Measurements from ENCODE around the gene TTC7B.
"Not testable (repeated sequence)": the region's sequence is repeated elsewhere in the genome, so short reads cannot be mapped to it uniquely, and the experiment has no call there.

TTC7B gene, protein sequence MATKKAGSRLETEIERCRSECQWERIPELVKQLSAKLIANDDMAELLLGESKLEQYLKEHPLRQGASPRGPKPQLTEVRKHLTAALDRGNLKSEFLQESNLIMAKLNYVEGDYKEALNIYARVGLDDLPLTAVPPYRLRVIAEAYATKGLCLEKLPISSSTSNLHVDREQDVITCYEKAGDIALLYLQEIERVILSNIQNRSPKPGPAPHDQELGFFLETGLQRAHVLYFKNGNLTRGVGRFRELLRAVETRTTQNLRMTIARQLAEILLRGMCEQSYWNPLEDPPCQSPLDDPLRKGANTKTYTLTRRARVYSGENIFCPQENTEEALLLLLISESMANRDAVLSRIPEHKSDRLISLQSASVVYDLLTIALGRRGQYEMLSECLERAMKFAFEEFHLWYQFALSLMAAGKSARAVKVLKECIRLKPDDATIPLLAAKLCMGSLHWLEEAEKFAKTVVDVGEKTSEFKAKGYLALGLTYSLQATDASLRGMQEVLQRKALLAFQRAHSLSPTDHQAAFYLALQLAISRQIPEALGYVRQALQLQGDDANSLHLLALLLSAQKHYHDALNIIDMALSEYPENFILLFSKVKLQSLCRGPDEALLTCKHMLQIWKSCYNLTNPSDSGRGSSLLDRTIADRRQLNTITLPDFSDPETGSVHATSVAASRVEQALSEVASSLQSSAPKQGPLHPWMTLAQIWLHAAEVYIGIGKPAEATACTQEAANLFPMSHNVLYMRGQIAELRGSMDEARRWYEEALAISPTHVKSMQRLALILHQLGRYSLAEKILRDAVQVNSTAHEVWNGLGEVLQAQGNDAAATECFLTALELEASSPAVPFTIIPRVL

DNA sequence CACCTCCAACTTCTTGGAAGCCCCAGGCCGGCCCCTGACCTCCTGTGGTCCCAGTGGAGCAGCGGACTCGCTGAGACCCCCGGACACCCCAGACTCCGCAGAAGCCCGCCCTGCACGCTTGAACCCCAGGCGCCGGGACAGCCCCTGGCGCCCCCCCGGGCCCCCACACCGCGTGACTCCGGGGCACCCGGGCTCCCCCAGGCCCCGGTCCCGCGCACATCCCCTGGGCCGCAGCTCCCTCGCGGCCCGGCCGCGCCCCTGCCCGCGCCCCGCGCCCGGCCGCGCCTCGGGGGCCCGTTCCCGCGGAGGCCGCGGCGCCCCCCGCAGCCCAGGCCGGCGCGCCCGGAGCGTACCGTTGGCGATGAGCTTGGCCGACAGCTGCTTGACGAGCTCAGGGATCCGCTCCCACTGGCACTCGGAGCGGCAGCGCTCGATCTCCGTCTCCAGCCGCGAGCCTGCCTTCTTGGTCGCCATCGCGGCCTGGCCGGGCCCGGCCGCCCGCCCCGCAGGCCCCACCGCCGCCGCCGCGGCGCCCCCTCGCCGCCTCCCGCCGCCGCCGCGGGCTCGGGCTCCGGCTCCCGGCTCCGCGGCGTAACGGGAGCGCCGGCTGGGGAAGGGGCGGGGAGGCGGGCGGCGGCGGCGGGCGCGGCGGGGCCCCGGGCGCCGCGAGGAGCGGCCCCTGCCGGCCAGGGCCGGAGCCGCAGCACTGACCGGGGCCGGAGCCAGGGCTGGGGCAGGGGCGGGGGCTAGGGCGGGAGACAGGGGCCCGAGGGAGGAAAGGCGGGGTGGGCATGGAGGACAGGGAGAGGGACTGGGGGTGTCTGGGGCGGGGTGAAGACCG is at the start of gene TTC7B:
TSS of gene TTC7B (minus strand) at position 609 of the 841 bp plus-strand sequence. CDS start at position 474, 135 bp downstream.
- DNase-seq = peak in 1 of 2 experiments; percentile 23

DNA sequence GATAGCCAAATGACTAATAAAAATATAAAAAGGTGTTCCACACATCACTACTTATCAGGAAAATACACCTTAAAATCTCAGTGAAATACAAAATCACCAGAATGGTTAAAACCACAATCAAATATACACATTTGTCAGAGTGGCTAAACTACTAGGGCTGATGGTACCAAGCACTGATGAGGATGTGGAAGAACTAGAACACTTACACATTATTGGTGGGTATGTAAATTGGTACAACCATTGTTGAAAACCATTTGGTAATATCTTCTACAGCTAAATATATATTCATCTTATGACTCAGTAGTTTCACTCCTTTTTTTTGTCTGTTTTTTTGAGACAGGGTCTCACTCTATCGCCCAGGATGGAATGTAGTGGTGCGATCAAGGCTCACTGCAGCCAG is 48.5 kb upstream of the TTC7B start:
- no peak for DNase-seq

GRCh38 chr14:90858511-90858910 is 42.3 kb upstream of the TTC7B start:
- no peak for DNase-seq

GRCh38 chr14:90857866-90858265 is 41.6 kb upstream of the TTC7B start:
- DNase-seq = no peak

GRCh38 chr14:90856115-90856514 is 39.9 kb upstream of the TTC7B start:
- DNase-seq = not testable (repeated sequence)

DNA sequence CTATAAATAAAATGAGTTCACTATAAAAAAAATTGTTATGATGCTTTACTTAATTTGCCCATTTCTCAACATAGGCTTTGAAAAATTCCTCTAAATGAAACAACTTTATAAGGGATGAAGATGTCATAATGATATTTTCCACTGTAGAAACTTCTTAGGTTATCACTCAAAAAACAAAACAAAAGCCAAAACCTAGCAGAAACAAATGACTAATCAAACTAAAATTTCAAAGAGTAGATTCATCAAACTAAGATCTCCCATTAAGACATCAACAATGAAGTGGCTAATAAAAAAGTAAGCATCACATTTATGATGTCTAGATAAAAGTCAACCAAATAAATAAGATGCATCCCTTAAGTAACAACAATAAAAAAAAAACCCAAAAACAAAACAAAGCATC is 36.9 kb upstream of the TTC7B start:
- DNase-seq = no peak

GRCh38 chr14:90851327-90852036 is 35.3 kb upstream of the TTC7B start:
- DNase-seq = no peak

GRCh38 chr14:90850487-90850886 is 34.3 kb upstream of the TTC7B start:
- DNase-seq = no peak

DNA sequence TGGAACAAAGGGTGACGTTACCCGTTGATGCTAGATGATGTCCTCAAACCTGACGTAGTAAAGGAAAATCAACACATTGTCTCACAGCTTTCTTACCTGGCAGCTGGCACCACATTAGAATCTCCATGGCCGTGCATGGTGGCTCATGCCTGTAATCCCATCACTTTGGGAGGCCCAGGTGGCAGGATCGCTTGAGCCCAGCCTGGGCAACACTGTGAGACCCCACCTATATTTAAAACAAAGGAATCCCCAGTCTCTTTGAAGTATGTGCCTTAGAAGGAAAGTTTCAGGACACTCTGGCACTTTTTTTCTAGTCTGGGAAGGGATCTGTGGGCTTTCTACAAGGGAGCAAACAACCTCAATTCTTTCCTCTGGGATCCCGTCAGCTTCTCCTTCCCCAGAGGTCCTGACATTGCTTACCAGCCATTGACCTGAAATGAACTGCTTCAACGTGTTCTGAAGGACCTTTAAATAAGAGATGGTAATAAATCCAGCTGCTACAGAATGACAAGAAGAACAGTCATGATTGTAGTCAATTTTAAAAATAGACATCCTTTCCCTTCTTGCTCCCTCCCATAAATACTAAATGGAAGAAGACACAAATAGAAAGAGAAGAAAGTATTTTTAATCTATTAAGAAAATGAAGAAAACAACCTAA is 33.7 kb upstream of the TTC7B start:
- DNase-seq = no peak

- no peak for DNase-seq
These were observed 32.9 kb upstream of the TTC7B start for GRCh38 chr14:90848944-90849731.

- no peak for DNase-seq
These were observed 30.3 kb upstream of the TTC7B start for GRCh38 chr14:90846511-90846910.

GRCh38 chr14:90844321-90844720 is 28.1 kb upstream of the TTC7B start:
- no peak for DNase-seq

- no peak for DNase-seq
These were observed 26.5 kb upstream of the TTC7B start for GRCh38 chr14:90842726-90843125.

GRCh38 chr14:90840667-90841066 is 24.4 kb upstream of the TTC7B start:
- DNase-seq = not testable (repeated sequence)

- no peak for DNase-seq
These were observed 23.6 kb upstream of the TTC7B start for GRCh38 chr14:90839889-90840266.

- no peak for DNase-seq
These were observed 23.0 kb upstream of the TTC7B start for GRCh38 chr14:90839024-90839888.

DNA sequence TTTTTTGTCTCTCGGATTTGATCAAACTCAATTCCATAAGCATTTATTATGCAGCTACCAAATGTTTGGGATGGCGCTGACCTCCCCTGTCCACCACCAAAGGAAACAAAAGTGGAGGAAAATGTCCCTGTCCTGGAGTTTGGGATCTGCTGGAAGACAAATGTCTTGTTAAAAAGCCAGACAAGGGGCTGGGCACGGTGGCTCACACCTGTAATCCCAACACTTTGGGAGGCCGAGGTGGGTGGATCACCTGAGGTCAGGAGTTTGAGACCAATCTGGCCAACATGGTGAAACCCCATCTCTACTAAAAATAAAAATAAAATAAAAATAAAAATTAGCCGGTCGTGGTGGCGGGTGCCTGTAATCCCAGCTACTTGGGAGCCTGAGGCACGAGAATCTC is 22.3 kb upstream of the TTC7B start:
- not testable (repeated sequence) for DNase-seq

GRCh38 chr14:90837355-90837754 is 21.1 kb upstream of the TTC7B start:
- no peak for DNase-seq

GRCh38 chr14:90836692-90837063 is 20.4 kb upstream of the TTC7B start:
- DNase-seq = no peak

DNA sequence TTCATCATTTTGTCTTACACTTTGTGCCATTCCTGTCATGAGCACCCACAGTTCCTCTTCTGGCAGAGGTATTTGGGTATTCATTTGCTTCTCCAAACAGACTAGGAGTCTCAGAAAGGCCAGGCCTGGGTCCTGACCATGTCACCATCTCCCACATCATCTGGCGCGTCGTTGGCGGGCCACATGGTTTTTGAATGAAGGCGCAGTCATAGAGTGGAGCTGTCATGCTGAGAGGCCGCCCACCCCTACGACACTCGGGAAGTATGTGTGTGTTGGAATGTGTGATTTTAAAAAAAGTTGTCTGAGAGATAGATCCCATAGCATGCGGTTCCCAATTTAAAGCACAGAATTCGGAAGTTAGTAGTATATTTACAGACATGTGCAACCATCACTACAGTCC is 15.6 kb upstream of the TTC7B start:
- no peak for DNase-seq

Measured in NCI-H187 (cell line).